ENCODE measurements around the gene ACKR3. TPM values are rescaled to one million over a fixed set of nuclear protein-coding genes. Genes with fewer than 3 reads are reported as not detected.

ACKR3 gene
- total and polyA plus RNA-seq, 2 of the 4 experiments (the other 2 are of a cell fraction) = not detected

- in situ Hi-C loops (cut with MboI; ENCODE audit: low sequenced_read_pairs) = no loop called here
- H2AK5ac ChIP-seq (ENCODE audit: low read depth, low read length) = no peak overlapping the region
- CTCF ChIA-PET = no interaction called here
- no peak overlapping the region for H3K23ac ChIP-seq (ENCODE audit: low read depth, low read length)
- no peak overlapping the region for H4K5ac ChIP-seq (ENCODE audit: low read depth, low read length)
- peaks cover 2% of the 10 kb centered on the region; the same call in 1 of the 2 replicates for H3K9me3 ChIP-seq (ENCODE audit: control insufficient read depth, insufficient read depth, low read length)
- intact Hi-C loops (cut with micrococcal nuclease) = no loop called here
- no peak overlapping the region for H4K91ac ChIP-seq (ENCODE audit: insufficient read depth, low read depth, low read length)
- POLR2A ChIA-PET (ENCODE audit: unreplicated experiment) = no interaction called here
- H3K4me1 ChIP-seq (ENCODE audit: control insufficient read depth, insufficient read depth, low read length) = no peaks in the 10 kb centered on the region
- no peaks in the 10 kb centered on the region for H3K36me3 ChIP-seq (ENCODE audit: control insufficient read depth, insufficient read depth, low read length)
- no peak overlapping the region for H2AFZ ChIP-seq (replicated peaks; ENCODE audit: low read length, poor library complexity)
- no peak overlapping the region for H3K56ac ChIP-seq (ENCODE audit: extremely low read depth, insufficient read depth, low read length)
- DNase-seq = no peak
- no peak overlapping the region for H3K4ac ChIP-seq (ENCODE audit: low read depth, low read length)
- H2BK20ac ChIP-seq (ENCODE audit: low read depth, low read length) = no peak overlapping the region
- H3K79me1 ChIP-seq (ENCODE audit: low read depth in 1 of 2, low read length in 2 of 2) = no peaks in the 10 kb centered on the region
- WGBS, 2 experiments (ENCODE audit: extremely low coverage in 2 of 2, insufficient read length in 1 of 2) = 72% methylated on average over 12 of the region's 15 CpGs; no CpG with 5 or more reads in 1 of the 2 experiments
- H3K27ac ChIP-seq (ENCODE audit: insufficient read depth, low read length) = no peak overlapping the region
- no peaks in the 10 kb centered on the region for H4K20me1 ChIP-seq (ENCODE audit: insufficient read depth, low read length)
- no peak overlapping the region for H2BK15ac ChIP-seq (ENCODE audit: low read depth, low read length)
- no peak overlapping the region for H2BK120ac ChIP-seq (ENCODE audit: low read depth, low read length)
- no peak for ATAC-seq (ENCODE audit: low read depth)
- H3K27me3 ChIP-seq (ENCODE audit: control insufficient read depth, insufficient read depth, low read length) = peaks cover 14% of the 10 kb centered on the region
- no peaks in the 10 kb centered on the region for H3K9me1 ChIP-seq (ENCODE audit: insufficient read depth, low read length)
- H3K4me3 ChIP-seq (ENCODE audit: insufficient read depth, low read depth, low read length) = no peak overlapping the region
- H3K18ac ChIP-seq (ENCODE audit: low read depth, low read length) = no peak overlapping the region
- H2BK5ac ChIP-seq (ENCODE audit: low read depth, low read length, poor library complexity, severe bottlenecking) = no peak overlapping the region
- dilution Hi-C loops (cut with HindIII; ENCODE audit: low sequenced_read_pairs, unreplicated experiment) = no loop called here
- no TSS peak for BruUV-seq (replicated peaks)
- H3K14ac ChIP-seq (replicated peaks; ENCODE audit: low read depth, low read length) = no peak overlapping the region
- no peak overlapping the region for H3K9ac ChIP-seq (ENCODE audit: low read depth, low read length)
- H2AK9ac ChIP-seq (replicated peaks; ENCODE audit: low read depth, low read length, poor library complexity) = no peak overlapping the region
- no peak for TF ChIP-seq BHLHE40 (IDR thresholded peaks at IDR 0.05; ENCODE audit: low read depth, low read length)
- TF ChIP-seq MXI1 (IDR thresholded peaks at IDR 0.05; ENCODE audit: borderline replicate concordance, low read depth, low read length) = no peak
- no peak for TF ChIP-seq CEBPB (IDR thresholded peaks at IDR 0.05; ENCODE audit: low read depth, low read length)
- TF ChIP-seq ELK1 (IDR thresholded peaks at IDR 0.05; ENCODE audit: borderline replicate concordance, low read depth, low read length) = no peak
- no peak for TF ChIP-seq USF2 (IDR thresholded peaks at IDR 0.05; ENCODE audit: low read depth, low read length)
- no peak for TF ChIP-seq RAD21 (IDR thresholded peaks at IDR 0.05; ENCODE audit: low read length)
- no peak for TF ChIP-seq POLR2A (IDR thresholded peaks at IDR 0.05; ENCODE audit: low read depth, low read length)
- TF ChIP-seq MAFK (IDR thresholded peaks at IDR 0.05; ENCODE audit: low read depth, low read length) = no peak
- no peak overlapping the region for H4K8ac ChIP-seq (ENCODE audit: low read depth in 2 of 2, low read length in 2 of 2)
- no peak overlapping the region for H3K4me2 ChIP-seq (ENCODE audit: low read depth, low read length)
These were observed 58.8 kb downstream of the ACKR3 start for GRCh38 chr2:236628256-236628901.
